ENCODE results near the gene ANKRD18B.
"Not testable (repeated sequence)": the region's sequence is repeated elsewhere in the genome, so short reads cannot be mapped to it uniquely, and the experiment has no call there.

ANKRD18B gene

DNA sequence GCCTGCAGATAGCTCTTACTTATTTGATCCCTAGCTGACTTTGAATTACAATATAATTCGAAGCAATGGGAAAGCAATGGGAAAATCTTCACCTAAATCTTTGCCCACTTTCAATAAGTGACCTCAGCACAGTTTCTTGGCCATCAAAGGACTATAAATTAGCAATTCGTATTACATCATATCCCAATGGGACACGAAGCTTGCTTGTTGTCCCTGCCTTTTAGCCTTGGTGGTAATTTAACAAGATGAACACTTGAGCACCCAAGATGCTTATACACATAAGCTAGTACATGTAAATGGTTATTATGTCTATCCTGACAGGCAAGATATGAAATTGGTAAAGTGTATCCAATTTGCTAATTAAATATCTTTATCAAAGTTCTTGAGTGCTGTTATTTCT lies 9.9 kb downstream of the ANKRD18B start:
- not testable (repeated sequence) for DNase-seq (ENCODE audit: low spot score)

DNA sequence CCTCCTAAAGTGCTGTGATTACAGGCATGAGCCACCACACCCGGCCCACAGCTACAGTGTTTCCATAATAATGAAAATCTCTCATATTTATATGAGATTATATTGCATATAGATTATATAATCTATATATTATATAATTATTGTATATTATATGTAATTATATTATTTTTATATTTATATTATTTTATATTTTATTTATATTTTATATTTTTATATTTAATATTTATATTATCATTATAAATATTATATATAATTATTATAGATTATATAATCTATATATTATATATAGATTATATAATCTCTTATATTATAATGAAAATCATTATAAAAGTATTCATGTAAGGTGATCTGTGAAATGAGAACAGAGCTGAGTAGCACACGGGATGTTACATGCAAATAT lies 11.5 kb downstream of the ANKRD18B start:
- no peak for DNase-seq (ENCODE audit: low spot score)

DNA sequence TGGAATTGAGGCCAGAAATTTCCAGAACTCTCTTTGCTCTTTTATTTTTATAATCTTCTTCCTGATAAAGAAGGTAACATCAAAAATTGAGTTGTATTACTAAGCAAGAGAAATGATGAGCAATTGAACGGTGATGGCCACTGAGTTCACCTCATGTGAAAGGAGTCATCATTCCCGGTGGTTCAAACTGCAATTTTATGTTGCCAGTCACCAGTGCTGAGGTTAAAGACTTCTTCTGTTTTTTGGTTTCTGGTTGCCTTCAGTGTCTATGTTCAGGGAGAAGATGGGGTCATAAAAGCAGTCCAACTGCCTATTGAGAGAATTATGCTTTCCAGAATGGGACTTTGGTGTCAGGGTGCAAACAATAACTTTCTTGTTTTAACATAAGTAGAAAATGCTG lies 19.4 kb downstream of the ANKRD18B start:
- not testable (repeated sequence) for DNase-seq (ENCODE audit: low spot score)

DNA sequence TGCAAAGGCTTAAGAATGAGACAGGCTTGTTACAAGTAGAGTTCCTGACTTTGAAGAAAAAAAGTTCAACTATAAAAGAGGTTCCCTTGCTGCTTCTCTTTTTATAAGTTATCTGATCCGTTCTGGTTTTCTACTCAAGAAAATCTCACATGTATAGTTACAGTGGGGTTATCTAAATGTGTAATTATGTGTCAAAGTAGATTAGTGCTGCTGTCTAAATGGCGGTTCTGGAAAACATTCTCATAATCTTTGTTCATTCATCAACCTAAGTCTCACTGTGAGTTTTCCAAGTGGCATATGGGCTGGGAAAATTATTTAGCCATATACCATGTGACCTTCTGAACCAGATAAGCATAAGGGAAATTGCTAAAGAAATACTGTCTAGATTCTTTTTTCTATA lies 21.7 kb downstream of the ANKRD18B start:
- DNase-seq (ENCODE audit: low spot score), result not testable (repeated sequence)

DNA sequence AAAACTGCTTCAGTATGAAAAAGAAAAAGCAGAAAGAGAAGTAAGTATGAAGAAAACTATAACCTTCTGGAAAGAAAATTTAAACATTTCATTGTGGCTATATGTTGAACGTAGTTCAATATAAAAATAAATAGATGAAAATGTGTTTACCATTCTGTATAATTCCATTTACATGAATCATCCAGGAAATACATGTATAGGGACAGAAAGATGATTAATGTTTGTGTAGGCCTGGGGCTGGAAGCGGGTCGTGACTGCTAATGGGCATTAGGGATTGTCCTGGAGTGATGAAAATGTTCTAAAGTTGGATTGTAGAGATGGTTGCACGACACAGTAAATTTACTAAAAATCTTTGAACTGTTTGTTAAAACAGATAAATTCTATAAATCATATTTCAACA lies 24.8 kb downstream of the ANKRD18B start:
- not testable (repeated sequence) for DNase-seq (ENCODE audit: low spot score)

DNA sequence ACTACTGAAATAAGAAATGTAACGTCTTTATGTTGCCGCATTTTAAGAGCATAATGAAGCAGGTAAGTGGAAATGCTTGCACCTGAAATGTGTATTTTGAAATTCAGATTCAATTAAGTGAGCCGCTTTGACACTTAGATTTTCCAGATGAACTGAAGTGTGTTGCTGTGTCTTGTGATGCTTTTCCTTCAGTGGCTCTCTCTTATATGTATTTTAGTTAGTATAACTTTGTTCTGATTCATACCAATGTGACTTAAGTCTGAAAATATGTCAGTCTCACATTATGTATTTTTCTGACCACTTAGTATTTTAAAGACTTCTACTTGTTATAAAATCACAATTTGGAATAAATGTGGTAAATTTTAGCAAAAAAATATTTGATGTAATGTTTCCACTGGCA lies 25.4 kb downstream of the ANKRD18B start:
- not testable (repeated sequence) for DNase-seq (ENCODE audit: low spot score)

DNA sequence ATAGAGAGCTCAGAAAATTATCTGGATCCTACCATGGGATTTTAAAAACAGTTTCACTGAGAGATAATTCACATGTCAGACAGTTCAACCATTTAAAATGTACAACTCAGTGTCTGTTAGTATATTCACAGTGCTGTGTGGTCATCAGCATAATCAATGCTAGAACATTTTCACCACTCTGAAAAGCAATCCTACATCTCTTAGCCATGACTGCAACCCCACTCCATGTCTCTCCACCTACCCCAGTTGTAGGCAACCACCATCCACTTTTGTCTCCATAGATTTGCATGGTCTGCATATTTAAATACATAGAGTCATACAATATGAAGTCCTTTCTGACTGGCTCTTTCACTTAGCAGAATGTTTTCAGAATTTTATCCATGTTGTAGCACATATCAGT lies 27.1 kb downstream of the ANKRD18B start:
- not testable (repeated sequence) for DNase-seq (ENCODE audit: low spot score)

DNA sequence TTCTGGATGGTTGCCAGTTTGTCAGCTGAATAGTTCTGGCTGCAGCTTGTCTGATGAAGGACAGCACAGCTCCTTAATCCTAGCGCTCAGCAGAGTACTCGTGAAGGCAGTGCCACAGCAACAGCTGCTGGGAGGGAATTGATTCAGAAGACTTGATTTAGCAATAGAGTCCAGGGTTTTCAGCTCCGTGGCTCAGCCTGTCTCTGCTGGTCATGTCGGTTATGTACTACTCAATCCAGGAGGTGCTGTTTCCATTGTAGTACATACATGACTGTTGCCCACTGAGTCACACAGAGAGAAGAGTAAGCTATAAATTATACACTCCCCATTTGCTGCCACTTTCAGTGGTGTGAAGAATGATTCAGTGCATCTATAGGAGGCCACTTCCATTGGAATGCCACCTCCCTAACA lies 28.3 kb downstream of the ANKRD18B start:
- DNase-seq (ENCODE audit: low spot score), result not testable (repeated sequence)

DNA sequence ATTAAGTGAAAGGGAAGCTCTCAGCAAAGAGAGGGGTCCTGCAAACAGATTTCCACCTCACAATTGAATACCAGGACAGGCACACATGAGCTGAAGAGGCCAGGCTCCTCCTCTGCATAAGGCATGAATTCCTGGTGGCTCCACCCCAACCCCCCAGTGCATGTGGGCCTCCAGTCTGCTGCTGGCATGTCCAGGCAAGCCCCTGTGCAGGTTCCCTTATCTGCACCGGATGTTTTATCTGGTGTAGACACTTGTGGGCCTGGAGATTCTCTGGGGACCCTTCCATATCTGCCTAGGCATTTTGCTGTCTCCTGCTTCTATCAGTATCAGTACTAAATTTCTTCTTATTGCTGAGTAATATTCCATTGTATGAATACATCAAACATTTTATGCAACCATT lies 36.2 kb downstream of the ANKRD18B start:
- DNase-seq (ENCODE audit: low spot score), result not testable (repeated sequence)

DNA sequence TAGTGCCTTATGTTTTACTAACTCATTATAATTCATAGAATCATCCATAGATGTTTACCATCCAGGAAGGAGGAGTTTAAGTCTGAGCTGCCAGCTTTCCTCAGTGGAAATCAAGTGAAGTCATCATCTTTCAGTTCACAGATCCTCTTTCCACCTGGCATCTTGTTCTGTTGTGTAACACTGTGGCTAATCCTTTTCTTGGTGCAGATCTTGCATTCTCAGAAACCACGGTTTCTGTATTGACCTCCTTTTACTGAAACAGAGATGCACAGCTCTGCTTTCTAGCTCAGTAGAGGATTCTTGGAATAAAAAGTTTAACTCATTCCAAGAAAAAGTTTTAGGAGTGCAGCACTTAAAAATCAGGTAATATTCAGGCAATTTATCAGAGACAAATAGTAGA lies 38.1 kb downstream of the ANKRD18B start:
- DNase-seq (ENCODE audit: low spot score), result not testable (repeated sequence)

DNA sequence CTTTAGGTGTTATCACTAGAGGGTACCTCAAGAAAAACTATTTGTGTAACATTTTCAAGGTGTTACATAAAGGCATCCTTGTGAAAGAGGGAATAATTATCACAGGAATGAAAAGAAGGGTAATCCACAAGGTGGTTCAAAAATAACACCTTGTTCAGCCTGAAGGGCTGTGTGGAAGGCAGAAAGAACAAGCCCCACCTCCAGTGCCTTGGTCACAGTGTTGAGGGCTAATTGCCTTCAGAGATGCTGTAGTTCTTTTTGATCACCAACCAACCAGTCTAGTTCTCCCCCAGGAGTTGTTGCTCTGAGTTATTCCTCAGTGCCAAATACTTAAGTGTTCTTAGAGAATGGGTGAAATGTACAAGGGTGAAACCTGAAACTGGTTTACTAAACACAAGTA lies 43.7 kb downstream of the ANKRD18B start:
- not testable (repeated sequence) for DNase-seq (ENCODE audit: low spot score)

DNA sequence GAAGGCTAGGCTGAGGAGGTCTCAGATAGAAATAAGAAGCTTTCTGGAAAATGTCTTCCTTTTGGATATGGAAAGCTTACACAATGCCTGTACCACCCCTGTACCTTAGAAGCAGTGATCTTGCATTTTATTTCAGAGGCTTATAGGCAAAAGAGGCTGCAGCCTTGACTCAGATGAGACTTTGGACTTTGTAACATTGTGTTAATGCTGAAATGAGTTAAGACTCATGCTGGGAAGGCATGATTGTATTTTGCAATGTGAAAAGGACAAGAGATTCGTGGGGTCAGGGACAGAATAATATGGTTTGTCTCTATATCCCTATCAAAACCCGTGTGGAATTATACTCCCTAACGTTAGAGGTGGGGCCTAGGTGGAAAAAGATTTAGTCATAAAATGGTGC lies 53.7 kb downstream of the ANKRD18B start:
- not testable (repeated sequence) for DNase-seq (ENCODE audit: low spot score)

DNA sequence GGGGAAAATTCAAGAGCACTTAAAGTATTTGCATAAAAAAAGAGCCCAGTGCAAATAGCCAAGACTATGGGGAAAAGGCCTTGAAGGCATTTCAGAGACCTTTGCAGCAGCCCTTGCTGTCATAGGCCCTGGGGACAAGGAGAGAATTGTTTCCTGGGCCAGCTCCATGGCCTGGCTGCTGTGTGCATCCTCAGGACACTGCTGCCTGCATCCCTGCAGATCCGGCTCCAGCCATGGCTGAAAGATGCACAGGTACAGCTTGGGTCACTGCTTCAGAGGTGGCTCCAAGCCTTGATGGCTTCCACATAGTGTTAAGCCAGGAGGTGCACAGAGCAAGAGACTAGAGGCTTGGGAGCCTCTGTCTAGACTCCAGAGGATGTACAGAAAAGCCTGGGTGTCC lies 55.9 kb downstream of the ANKRD18B start:
- DNase-seq (ENCODE audit: low spot score), result not testable (repeated sequence)

DNA sequence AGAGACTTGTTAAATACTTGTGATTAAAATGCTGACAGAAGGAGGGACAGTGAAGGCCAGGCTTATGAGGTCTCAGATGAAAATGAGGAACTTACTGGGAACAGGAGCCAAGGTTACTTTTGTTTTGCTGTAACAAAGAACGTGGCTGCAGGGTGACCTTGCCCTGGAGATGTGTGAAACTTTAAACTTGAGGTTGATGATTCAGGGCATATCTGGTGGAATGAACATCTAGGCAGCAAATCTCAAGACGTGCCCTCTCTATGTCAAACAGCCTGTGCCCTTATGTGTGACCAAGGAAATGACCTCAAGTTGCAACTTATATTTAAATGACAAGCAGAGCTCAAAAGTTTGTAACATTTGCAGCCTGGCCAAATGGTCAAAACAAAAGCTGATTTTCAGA lies 58.6 kb downstream of the ANKRD18B start:
- DNase-seq (ENCODE audit: low spot score), result not testable (repeated sequence)

DNA sequence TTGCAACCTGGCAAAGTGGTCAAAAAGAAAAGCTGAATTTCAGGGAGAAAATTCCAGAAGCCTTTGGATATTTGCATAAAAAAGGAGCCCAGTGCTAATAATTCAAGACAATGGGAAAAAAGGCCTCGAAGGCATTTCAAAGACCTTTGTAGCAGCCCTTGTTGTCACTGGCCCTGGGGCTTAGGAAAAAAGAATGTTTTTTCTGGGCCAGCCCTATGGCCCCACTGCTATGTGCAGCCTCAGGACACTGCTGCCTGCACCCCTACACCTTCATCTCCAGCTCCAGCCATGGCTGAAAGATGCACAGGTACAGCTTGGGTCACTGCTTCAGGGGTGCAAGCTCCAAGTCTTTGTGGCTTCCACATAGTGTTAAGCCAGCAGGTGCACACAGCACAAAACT lies 62.1 kb downstream of the ANKRD18B start:
- not testable (repeated sequence) for DNase-seq (ENCODE audit: low spot score)

DNA sequence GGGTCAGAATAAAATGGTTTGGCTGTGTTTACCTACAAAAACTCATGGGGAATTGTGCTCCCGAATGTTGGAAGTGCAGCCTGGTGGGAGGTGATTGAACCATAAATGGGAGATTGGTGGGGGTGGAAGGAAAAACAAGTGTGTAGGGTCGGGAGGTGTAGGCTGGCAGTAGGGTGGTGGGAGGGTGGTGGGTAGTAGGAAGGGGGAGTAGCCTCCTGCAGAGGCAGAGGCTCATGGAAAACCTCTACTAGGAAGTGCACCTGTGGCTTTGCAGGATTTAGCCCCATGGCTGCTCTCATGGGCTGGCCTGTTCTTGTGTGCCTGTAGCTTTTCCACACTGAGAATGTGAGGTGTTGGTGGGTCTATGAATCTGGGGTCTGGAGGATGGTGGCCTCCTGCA lies 63.7 kb downstream of the ANKRD18B start:
- not testable (repeated sequence) for DNase-seq (ENCODE audit: low spot score)

DNA sequence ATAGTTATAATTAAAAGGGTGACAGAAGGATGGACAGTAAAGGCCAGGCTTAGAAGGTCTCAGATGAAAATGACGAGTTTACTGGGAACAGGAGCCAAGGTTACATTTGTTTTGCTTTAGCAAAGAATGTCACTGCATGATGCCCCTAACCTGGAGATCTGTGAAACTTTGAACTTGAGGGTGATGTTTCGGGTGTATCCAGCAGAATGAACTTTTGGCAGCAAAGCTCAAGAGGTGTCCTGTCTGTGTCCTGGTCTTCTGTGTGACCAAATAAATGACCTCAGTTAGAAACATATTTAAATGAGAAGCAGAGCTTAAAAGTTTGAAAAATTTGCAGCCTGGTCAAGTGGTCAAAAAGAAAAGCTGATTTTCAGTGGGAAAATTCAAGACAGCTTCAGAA lies 64.8 kb downstream of the ANKRD18B start:
- DNase-seq (ENCODE audit: low spot score), result not testable (repeated sequence)

DNA sequence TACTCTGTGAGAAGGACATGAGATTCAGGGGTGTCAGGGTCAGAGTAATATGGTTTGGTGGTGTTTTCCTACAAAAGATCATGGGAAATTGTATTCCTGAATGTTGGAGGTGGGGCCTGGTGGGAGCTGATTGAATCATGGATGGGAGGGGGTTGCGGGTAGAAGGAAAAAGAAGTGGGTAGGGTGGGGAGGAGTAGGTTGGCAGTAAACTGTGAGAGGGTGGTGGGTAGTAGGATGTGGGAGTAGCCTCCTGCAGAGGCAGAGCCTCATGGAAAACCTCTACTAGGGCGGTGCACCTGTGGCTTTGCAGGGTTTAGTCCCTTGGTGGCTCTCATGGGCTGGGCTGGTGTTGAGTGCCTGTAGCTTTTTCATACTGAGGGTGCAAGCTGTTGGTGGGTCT lies 66.8 kb downstream of the ANKRD18B start:
- DNase-seq (ENCODE audit: low spot score), result not testable (repeated sequence)

DNA sequence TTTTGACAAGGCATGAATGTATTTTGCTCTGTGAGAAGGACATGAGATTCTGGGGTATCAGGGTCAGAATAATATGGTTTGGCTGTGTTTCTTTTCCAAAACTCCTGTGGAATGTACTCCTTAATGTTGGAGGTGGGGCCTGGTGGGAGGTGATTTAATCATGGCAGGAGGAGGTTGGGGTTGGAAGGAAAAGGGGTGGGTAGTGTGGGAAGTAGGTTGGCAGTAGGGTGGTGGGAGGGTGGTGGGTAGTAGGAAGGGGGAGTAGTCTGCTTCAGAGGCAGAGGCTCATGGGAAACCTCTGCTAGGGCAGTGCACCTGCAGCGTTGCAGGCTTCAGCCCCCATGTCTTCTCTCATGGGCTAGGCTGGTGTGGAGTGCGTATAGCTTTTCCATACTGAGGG lies 72.9 kb downstream of the ANKRD18B start:
- not testable (repeated sequence) for DNase-seq (ENCODE audit: low spot score)

DNA sequence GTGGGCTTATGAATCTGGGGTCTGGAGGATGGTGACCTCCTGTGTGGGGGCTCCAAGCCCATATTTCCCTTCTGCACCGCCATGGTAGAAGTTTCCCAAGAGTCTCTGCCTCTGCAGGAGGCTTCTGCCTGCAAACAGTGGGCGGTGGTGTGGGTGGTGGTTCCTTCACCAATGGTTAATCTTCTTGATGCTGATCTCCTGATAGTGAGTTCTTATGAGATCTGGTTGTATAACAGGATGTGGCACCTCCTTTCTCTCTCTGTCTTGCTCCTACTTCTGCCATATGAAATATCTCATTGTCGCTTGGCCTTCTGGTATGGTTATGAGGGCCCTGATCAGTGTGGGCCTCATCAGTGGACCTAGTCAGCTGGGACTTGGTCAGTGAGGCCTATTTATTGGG lies 73.3 kb downstream of the ANKRD18B start:
- DNase-seq (ENCODE audit: low spot score), result not testable (repeated sequence)

DNA sequence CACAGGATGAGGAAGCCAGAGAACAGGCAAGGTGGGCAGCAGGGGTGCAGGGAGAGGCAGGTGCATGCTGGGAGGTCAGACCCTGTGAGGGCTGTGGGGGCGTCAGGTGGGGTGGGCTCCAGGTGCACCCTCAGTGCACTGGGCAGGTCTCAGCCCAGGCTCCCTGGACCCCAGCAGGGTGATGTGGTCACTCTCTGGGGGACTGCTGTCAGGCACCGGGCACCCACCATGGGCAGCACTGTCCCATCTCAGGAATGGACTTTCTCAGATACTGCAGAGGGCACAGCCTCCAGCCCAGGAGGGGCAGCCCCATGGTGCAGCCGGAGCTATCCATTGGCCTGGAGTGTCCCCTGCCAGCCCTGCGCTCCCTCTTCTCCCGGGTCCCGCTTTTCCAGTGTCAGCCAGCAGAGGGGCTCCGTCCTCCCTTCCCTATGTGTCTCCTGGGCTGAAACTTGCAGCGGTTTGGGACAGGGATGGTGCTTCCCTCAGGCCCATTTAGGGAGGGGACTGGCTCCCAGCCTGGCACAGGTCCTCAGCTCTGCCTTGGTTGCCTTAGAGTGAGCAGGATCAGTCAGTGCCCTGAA lies 74.8 kb downstream of the ANKRD18B start:
- not testable (repeated sequence) for DNase-seq (ENCODE audit: low spot score)

DNA sequence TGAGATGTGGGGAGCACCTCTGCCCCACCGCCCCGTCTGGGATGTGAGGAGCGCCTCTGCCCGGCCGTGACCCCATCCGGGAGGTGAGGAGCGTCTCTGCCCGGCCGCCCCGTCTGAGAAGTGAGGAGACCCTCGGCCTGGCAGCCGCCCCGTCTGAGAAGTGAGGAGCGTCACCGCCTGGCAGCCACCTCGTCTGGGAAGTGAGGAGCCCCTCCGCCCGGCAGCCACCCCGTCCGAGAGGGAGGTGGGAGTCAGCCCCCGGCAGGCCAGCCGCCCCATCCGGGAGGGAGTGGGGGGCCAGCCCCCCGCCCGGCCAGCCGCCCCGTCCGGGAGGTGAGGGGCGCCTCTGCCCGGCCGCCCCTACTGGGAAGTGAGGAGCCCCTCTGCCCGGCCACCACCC lies 76.9 kb downstream of the ANKRD18B start:
- DNase-seq (ENCODE audit: low spot score), result not testable (repeated sequence)

DNA sequence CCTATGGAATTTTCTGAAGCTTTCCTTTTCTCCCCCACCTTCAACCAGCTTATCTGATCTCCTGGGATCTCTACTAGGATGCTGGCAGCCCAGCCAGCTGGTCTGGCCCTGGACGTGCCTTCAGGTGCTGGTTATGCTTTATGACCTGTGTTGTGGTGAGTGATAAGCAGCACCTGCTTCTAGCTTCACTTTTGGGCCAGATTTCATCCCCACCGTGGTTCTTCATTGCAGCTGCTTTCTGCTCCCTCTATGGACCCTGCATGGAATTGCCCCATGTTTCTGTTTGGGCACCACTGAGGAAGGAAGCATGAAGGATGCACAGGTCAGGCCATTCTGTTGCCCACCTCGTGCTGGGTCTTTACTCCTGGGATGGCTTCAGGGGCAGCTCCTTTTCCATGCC lies 80.2 kb downstream of the ANKRD18B start:
- DNase-seq (ENCODE audit: low spot score), result not testable (repeated sequence)

DNA sequence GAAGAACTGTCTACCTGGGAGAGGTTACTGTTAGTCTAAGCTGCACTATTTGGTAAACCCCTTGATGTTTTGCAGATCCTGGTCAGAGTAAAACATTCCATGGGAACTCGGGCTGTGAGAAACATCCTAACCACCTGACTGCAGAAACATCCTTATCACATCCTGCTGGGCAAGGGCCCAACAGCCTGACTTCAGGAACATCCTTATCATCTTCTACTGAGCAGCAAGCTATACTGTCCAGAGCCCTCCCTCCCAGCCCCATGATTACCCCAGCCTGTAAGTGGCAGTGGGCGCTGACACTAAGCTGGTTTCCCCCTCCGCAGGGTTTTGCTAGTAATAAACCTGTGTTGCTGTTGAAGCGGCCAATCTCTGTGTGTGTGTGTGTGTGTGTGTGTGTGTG lies 80.9 kb downstream of the ANKRD18B start:
- not testable (repeated sequence) for DNase-seq (ENCODE audit: low spot score)
